EL (cell line): ENCODE measurements around the gene SLCO3A1.

Source experiments
- DNase-seq: peaks from one replicate; pipeline ENCODE4 v3.0.0-alpha.2; 2016

The SLCO3A1 gene

DNA sequence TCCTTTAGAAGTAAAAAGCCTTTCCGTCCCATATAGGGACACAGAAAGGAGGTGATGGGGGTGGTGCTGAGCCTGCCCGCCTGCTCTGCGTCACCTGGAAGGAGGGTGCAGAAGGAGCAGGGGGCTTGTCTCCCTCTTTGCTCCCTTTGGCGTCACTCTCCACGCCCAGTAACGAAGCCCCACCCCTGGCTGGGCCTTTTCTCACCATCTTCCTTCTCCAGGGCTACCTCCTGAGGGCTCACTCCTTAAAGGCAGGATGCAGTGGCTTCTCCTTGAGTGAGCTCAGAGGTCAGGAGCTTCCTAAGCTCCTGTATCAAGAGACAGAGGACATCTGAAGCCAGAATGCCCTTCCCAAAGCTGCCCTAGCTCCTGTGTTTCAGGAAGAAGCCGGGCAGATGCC is 31.5 kb downstream of the SLCO3A1 start:
- DNase-seq: no peak

DNA sequence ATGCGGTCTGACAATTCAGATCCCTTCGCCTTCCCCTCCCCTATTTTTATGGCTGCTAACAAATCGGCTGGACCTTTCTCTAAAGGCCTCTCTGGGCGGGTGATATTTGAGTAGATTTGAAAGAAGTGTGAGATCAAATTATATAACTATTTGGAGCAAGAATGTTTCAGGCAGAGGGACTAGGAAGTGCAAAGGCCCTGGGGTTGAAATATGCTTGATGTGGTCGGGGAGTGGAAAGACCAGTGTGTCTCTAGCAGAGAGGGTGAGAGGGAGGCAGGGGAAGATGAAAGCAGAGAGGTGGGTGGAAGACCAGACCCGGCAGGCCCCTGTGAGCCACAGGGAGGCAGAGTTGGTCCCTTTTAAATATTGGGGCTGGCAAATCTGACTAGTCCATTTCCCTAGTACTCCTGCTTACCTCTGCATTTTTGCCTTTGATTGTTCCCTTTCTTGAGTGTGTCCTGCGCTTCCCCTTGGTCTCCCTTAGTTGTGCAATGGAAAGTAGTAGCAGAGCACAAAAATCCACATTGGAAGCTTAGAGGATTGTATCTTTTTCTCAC is 32.3 kb downstream of the SLCO3A1 start:
- no peak for DNase-seq

DNA sequence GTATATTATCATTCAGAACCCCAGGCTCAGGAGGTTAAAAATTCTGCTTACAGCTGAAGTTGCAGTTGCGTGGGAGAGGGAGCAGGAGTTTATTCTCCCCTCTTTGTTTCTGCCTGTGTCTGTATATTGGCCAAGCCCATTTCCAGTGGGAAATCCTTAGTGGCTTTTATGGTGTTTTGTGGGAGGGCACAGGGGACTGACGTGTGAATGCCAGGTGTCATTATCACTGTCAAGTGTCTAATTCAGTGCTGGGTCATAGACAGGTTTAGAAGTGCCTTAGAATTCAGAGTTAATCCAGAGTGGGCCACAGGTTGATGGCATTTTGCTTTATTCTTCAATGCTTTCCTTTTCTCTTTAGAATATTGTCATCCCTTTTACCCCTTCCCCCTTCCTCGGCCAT is 33.4 kb downstream of the SLCO3A1 start:
- DNase-seq: no peak

DNA sequence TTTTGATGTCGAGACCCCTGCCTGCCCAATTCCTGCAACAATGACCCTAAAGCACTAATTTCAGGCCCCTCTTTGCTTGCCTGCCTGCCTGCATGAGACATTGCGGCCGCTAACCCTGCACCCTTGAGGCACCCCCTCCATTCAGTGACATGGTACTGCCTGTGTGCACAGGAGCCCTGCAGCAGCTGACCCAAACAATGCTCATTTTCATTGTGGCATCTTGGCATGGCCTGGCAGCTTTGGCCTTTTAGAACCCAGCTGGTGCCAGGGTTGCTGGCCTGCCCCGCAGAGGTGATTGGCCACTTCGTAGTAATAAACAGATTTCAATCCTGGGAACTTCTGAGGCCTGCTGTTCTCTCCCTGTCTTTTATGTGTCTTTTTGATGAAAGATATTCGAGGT is 33.8 kb downstream of the SLCO3A1 start:
- no peak for DNase-seq

DNA sequence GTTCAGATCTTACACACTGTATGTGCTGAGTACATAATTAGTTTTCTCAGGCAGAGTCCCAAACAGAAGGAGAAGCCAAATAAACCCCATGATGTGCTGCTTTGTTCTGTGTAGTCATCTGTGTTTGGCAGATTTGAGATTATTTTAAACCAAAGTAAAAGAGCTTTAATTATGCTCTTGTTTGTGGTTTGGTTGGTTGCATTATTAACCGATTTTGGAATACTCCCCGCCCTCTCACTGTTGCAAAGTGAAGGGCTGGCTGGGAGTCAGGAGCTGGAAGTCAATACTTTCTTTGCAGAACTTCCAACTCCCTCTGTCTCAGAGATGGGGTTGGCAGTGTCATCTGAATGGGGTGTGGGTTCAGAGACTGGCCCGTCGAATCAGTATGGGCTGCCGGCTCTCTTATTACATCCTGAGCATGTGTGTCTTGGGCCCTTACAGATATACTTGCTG is 34.4 kb downstream of the SLCO3A1 start:
- DNase-seq: no peak

DNA sequence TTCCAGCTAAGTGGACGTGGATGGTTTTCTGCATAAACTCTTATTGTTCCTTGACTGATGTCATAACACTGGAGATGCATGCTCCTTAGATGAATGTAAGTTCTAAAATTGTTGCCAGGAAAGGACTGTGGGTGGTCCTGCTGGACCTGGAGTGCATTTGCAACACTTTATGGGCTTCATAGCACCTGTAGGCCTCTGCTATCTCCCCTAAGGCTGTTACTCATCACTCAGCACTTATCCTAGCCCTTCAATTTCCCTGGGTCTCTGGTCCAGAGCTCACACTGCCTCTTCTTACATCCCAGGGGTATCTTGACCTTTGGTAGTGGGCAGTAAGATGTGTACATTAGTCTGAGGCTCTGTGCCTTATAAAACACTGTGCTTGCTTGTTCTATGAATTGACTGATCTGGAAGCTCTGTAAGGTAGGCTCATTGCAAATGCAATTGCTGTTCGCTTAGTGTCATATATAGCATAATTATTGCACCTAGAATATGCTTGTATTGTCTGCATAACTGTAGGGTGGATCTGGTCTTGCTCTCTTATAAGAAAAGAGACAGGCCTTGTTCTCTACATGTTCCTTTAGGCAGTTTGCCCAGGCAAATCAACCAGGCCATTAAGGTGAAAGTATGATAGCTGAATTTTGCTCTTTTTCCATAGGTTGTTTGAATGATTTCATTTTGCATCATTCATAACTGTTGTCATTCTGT is 35.8 kb downstream of the SLCO3A1 start:
- DNase-seq: no peak

DNA sequence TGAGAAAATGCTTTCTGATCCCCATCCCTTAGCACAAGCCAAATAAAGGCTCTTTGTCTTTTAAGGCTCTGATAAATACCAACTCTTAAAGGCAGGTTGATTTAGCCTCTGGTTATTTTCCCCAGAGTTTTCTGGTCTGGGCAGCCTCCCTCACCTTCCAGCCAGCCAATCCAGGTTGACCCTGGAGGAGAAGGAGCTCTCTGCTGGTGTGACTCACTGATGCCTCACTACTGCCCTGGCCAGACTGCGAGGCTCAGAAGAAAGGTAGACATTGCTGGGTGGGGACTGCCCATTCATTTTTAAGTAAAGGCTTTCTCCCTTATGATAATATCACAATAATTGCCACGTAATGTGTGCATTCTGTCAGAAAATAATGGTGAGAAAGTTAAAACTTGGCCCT is 37.1 kb downstream of the SLCO3A1 start:
- DNase-seq: peak; percentile 21

DNA sequence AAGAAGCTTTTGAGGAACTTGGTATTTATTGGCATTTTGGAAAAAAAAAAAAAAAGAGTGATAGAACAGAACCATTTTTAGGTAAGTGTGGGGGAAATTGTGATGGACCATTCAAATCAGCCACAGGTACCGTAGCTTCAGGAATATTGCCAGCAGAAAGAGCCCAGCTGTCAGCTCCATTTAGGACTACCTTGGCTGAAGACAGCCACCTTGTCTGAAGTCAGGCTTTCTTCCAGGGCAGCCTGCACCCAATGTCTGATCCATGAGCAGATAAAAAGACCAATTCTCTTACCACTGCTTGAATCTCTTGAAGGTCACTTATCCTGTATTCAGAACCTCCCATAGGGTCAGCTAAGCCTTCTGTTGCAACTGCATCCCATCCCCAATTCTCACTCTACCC is 37.6 kb downstream of the SLCO3A1 start:
- no peak for DNase-seq

DNA sequence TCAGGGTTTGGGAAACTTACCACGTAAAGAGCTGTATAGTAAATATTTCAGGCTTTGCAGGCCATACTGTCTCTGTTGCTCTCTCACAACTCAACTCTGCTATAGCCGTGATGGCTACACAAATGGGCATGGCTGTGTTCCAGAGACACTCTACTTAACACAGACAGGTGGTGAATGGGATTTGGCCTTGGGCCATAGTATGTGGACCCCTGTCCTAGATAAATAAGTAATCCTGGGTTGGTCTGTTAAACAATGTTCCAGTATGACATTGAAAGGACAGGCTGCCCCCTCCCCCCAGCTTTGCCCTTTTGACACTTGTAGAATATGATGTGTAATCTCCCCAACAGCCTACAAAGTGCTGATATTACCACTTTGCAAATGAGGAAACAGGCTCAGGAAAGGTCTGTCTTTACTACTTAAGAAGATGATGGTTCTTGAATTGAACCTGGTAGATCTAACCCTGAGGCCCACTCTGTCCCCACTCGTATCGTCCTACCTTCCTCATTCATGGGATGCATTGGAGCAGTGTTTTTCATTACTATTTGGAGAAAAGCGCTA is 38.4 kb downstream of the SLCO3A1 start:
- no peak for DNase-seq

DNA sequence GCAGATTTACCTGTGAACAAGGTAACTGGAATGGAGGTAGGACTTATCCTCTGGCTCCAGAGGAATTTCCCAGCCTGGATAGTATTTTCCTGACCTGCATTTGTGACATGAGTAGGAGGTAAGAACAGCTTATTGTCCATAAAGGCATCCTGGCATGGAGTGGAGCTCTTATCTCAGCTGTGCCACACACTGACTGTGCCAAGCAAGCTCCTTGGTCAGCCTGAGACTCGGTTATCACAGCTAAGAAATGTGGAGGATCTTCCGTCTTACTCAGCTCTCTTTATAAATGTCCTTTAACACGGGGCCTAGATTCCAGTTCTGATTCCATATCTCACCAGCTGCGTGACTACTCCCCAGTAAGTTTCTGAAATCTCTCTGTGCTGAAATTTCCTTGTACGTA is 38.9 kb downstream of the SLCO3A1 start:
- no peak for DNase-seq

DNA sequence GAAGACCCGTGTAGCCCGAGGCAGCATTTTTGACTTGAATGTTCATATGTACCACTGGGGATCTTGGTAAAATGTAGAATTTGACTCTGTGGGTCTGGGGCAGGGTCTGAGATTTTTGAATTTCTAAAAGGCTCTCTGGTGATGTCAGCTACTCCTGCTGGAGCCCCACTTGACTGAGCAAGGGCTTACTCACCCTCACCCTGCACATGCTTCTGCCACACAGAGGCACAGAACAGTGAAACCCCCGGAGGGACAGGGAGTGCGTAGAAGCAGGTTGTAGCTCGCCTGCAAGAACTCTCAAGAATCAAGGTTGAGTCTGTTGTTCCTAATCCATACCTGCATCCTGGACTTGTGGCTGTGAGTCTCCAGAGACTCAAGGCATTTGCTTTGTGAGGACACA is 41.1 kb downstream of the SLCO3A1 start:
- DNase-seq: no peak

DNA sequence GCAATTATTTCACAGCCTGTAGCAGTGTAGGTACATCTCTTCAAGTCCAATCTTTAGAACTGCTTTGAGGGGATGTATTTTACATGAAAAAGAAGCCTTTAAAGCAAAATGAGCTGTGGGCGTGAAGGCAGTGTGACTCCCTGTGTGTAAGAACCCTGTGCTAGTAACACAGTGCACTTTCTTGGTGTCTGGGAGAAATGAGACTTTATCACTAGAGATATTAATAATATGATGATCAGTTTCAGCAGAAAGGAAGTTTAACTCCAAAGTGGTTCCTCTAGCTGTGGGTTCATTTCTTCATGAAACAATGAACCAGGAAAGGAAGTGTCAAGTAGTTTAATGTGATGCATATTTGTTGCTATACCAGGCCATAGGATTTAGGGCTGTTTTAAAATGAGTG is 41.5 kb downstream of the SLCO3A1 start:
- DNase-seq: no peak

DNA sequence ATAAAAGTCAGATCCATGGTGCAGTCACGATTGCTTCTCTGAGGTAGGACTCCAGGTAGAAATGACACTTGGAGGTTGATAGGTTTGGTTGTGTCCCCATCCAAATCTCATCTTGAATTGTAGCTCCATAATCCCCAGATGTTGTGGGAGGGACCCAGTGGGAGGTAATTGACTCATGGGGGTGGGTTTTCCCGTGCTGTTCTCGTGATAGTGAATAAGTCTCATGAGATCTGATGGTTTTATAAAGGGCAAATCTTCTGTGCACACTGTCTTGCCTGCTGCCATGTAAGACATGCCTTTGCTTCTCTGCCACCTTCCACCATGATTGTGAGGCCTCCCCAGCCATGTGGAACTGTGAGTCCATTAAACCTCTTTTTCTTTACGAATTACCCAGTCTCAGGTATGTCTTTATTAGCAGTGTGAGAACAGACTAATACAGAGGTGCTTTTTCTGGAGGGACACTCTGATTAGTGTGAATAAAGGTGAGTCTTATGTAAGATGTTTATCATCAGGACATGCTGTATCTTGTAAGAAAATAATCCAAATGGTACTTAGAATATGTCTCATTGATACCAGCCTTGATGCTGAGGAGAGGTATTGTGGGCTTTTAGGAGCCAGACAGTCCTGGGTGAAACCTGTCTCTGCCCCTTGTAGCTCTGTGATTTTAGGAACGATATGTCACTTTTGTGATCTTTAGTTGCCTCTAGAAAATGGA is 43.0 kb downstream of the SLCO3A1 start:
- no peak for DNase-seq

DNA sequence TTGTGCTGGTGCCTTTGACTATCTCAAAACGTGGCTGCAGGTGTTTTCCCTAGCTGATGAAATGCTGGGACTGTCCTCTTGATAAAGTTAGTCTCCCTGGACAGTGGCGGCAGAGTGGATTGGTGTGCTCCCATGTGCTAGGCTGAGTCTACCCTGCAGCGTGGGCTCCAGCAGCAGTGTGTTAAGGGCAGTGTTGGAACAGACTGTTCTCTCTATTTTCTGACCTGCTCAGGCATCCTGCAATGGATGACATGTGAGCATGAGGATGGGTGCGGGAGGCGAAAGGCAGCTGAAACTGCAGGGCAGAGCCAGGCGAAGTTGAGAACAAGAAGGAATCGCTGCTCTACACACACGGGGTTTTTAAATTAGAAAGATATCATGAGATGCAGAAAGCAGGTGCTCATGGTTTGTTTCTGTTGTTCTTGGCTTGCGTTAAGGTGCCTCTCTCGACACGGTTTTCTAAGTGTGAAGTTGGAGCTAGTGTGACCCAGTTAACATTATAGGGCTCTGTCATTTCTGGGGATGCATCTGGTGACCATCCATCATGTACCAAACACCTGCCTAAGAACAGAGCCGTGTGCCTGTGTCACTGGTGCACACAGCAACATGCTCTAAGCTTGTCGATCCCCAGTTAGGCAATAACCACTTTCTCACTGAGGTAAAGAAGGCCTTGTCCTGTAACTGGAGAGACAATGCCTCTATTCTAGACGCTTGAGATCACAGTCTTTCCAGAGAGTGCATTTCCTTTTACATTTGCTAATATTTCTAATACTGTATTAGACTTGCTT is 44.3 kb downstream of the SLCO3A1 start:
- DNase-seq: no peak

DNA sequence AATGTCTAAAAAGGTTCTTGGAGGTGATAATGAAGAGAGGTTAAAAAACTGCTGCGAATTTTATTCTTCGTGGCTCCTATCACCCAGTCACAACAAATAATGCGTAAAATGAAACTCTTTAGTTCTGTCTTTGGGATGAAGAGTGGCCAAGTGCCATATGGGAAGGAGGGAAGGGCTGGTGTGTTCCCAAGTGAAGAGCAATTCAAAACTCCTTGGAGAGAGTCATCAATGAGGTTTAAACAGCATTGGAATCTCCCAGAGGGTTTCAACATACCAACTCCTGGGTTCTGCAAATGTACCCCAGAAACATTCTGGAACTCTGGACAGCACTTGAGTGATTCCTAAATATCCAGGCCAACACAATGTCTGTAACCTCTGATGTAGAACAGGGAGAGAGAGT is 45.3 kb downstream of the SLCO3A1 start:
- no peak for DNase-seq

DNA sequence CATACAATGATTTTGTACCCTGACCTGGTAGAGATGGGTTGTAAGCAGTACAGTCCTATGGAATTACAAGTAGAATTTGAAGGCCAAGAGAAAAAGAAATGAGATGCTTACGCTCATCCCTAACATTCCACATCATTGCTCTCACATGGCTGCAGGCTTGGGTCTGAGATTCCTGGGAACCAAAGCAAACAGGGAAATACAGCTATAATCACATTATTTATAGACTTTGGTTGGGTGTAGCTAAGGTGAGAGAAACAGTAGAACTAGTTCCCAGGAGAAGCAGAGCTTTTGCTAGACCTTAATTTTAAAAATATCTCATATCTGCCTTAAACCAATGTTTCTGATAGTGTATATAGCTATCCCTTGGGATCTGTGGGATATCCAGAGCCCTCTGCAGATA is 51.4 kb downstream of the SLCO3A1 start:
- DNase-seq: no peak

DNA sequence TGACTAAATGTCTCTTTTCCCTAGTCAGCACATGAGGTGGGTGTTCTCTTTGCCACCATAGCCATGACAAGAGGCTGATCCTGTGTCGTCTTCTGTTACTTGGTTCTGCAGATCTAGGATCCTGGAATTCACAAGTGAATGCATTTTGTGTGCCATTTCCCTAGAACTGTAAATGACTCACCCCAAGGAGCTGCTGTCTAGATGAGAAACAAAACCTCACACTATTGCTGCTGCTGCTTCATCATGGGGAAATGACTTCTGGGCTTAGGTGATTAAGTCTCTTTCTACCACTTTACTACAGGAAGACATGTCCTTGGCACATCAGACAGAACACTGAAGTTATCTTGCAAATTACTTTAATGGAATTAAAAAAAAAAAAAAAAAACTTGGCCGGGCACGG is 54.9 kb downstream of the SLCO3A1 start:
- DNase-seq: peak; percentile 15

DNA sequence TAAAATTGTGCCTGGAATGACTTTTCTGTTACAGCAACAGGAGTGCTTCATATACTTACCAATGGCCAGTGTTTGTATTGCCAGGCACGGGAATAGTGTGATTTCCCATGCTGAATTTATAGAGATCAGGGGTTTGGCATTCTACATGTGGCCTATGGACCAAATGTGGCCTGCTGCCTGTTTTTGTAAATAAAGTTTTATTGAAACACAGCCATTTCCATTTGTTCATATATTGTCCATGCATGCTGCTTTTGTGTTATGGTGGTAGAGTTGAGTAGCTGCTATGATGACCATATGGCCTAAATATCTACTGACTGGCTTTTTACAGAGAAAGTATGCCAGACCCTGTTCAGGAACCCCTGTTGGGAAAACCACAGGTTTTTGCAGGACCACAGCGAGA is 55.6 kb downstream of the SLCO3A1 start:
- no peak for DNase-seq

DNA sequence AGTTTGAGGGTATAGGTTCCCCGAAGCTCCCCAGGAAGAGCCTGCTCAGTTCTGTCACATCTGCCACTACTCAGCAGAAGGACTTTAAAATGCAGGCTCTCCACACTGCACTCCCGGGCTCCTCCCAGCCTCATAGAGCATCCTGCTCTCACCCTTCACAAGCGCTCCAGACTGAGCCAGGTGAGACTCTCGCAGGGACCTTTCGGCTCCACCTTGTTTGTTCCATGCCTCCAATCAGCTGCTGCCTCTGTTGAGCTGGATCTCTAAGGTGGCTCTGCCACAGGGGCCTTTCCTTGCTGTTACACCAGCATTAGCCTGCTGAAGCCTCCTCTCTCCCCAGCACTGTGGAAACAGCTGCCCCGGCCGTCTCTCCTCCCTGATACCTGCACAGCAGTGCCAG is 56.1 kb downstream of the SLCO3A1 start:
- DNase-seq: no peak

DNA sequence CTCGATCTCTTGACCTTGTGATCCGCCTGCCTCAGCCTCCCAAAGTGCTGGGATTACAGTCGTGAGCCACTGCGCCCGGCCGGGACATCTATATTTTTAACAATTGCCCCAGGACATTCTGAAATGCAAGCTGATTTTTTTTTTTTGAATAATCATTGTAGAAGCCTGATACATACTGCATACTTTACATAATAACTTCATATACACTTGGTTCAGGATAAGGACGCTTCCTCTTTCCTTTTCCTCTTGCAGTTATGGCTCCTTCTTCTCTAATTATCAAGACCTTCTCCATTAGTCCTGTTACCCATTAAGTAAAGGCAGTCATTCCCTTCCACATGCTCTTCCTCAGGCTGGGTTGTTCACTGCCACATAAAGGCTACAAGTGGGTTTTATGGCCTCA is 58.3 kb downstream of the SLCO3A1 start:
- DNase-seq: no peak

DNA sequence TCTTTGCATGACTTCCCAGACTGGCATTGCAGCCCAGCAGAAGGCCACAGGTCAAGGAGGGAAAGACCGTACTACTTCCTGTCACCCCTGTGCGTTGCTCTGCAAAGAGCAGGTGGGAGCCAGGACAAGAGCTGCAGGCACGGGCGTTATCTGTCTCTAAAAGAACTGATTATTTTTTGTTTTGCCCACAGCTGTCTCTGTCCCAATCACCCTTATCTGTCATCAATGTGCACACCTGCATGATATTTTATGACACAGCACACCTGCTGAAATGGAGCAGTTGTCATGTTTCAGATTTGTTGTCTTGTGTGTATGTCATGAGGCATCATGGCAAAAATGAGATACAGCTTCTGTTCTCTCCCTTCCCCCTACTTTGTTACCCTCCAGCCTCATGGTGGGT is 58.8 kb downstream of the SLCO3A1 start:
- no peak for DNase-seq

DNA sequence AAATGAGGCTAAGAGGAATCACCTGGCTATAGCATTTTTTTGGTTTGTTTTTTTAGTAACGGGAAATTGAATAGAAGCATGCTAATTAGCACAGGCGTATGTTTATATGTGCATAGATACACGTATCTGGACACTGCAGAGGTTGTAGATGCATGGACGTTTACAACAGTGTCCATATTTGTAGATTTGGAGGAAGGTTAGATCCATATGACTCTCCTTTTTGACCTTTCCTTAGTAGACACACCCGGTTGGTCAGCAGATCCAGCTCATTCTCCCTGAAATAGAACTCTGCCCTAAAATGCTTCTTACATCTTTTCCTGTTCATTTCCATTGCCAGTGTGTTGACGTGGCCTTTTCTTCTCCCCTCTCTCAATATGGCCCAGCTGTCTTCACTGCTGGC is 60.1 kb downstream of the SLCO3A1 start:
- no peak for DNase-seq

DNA sequence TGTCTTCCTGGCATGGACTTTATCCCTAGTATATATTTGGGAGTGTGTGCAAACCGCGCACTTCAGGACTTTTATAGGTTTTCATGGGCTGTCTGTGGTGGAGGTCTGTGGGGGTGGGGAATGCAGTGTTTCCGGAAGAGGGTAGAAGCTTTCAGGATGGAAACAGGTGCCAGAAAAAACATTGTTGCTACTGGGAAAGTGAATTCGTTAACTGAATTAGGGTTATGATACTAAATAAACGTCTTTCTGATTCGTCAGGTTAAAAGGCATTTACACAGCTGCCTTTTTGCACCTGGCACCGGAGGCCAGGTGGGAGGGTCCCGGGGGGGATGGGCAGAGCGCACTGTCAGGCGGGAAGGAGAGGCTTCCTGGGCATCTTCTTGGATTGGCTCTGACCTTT is 62.1 kb downstream of the SLCO3A1 start:
- no peak for DNase-seq
